ENCODE data around the gene EPM2A.
A peak's percentile ranks its signal among the peaks of the same experiment; 100 is the strongest.
"Not testable (repeated sequence)": the region's sequence is repeated elsewhere in the genome, so short reads cannot be mapped to it uniquely, and the experiment has no call there.

Gene EPM2A

GRCh38 chr6:145735356-145736165 is at the start of gene EPM2A:
EPM2A (minus strand) TSS chr6:145735520; CDS start chr6:145735498, 22 bp downstream.
- peak; percentile 85 for DNase-seq

GRCh38 chr6:145784683-145785082 is 49.4 kb upstream of the EPM2A start:
- DNase-seq: no peak

- DNase-seq: no peak
Measured at GRCh38 chr6:145783796-145784195, 48.5 kb upstream of the EPM2A start.

DNA sequence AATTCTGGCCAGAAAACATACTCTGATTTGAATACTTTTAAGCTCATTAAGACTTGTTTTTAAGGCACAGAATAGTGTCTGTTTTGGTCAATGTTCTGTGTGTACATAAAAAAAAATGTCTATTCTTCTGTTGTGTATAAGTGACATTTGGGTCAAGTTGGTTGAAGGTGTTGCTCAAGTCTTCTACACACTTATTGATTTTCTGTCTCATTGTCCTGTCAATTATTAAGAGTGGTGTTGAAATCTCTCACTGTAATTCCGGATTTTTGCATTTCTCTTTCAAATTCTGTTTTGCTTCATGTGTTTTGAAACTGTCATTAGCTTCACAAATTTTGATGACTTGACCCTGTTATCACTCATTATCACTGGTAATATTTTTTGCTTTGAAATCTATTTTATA is 37.5 kb upstream of the EPM2A start:
- no peak for DNase-seq

DNA sequence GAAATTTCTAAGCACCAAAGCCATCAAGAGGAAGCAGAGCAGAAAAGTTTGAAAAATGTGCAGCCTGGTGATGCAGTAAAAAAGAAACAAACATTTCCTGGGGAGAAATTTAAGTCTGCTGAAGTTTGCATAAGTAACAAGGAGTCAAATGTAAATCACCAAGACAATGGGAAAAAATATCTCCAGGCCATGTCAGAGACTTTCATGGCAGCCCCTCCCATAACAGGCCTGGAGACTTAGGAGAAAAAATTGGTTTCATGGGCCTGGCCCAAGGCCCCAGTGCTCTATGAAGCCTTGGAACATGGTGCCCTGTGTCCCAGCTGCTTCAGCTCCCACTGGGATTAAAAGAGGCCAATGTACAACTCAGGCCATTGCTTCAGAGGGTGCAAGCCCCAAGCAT is 30.1 kb upstream of the EPM2A start:
- no peak for DNase-seq

GRCh38 chr6:145763742-145764141 is 28.4 kb upstream of the EPM2A start:
- DNase-seq: no peak

GRCh38 chr6:145761584-145761983 is 26.3 kb upstream of the EPM2A start:
- no peak for DNase-seq

GRCh38 chr6:145758113-145758512 is 22.8 kb upstream of the EPM2A start:
- no peak for DNase-seq

GRCh38 chr6:145756170-145756662 is 20.9 kb upstream of the EPM2A start:
- peak; percentile 81 for DNase-seq

GRCh38 chr6:145755682-145756081 is 20.4 kb upstream of the EPM2A start:
- no peak for DNase-seq

- DNase-seq: no peak
Measured at GRCh38 chr6:145752638-145753037, 17.3 kb upstream of the EPM2A start.

DNA sequence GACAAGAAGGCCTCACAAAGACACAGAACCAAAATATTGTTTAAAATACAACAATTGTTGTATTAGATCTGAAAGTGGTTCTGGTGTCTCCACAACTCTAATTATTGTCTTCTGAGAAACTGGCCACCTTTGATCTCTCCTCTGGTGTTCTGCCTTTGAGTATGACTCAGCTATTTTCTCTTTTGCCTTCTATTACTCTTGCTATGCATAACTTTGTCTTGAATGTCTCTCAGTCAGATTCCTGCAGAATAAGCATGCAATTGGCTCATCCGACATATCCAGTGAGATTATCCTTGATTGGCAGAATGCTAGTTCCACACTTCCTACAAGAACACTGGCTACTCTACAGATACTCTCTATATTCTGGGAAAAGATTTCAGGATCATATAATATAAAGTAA is 14.3 kb upstream of the EPM2A start:
- DNase-seq: no peak

DNA sequence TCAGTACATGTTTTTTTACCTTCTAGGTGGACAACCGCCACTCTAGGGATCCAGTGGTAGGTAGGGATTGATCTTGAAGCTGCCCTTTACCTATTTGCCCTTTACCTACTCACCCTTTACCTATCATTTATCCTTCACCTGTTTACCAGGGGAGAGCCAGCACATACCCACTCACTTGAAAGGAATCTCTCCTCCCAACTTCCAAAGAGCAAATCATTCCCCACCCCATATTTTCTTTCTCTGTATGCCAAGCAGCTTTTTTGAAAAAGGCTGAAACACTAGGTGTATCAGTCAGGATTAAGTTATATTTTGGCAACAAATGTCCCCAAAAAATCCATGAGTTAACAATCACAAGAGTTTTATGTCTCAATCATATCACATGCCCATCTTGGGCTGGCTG is 10.5 kb upstream of the EPM2A start:
- no peak for DNase-seq

- no peak for DNase-seq
Measured at GRCh38 chr6:145744619-145745018, 9.3 kb upstream of the EPM2A start.

DNA sequence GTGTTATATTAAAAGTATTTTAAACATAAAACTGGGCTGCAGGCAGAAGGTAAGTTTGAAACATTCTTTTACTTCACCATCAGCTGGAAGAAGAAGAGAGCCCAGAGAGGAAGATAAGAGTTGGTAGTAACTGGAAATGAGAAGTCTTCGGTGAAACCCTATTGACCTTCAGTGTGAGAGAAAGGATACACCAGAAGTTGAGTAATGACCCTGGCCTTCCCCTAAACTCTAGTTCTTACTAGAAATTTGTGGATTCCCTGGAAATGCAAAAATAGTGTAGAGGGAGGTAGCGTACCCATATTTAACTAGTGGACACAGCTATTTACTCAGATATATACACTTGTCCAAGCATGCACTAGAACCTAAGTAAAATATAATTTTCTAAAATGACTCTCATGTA is 8.0 kb upstream of the EPM2A start:
- DNase-seq: no peak

- not testable (repeated sequence) for DNase-seq
Measured at GRCh38 chr6:145742472-145742871, 7.2 kb upstream of the EPM2A start.

DNA sequence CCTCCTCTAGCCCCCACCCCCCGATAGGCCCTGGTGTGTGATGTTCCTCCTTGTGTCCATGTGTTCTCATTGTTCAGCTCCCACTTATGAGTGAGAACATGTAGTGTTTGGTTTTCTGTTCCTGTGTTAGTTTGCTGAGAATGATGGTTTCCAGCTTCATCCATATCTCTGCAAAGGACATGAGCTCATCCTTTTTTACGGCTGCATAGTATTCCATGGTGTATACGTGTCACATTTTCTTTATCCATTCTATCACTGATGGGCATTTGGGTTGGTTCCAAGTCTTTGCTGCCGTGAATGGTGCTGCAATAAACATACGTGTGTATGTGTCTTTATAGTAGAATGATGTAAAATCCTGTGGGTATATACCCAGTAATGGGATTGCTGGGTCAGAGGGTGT is 4.4 kb upstream of the EPM2A start:
- DNase-seq: not testable (repeated sequence)

DNA sequence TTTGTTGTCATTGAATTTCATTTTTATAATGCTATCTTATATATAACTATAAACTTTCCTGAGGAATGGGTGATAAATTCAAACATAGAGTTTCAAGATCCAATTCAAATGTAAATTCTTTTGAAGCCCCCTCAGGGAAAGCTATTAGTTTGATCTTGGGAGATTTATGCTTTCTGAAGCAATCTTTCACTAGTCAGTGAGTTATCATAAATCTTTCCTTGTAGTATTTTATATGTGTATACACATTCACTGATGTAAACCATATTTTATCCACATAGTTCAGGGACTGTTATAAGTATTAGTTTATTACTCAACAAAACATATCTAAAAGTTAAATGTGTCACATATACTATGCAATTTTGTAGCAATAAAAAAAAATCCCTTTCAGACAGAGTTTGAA is 2.9 kb upstream of the EPM2A start:
- DNase-seq: no peak

- DNase-seq: no peak
Measured at GRCh38 chr6:145736661-145737144, 1.4 kb upstream of the EPM2A start.

- DNase-seq: peak; percentile 87
Measured at GRCh38 chr6:145734486-145735355, 599 bp downstream of the EPM2A start.

DNA sequence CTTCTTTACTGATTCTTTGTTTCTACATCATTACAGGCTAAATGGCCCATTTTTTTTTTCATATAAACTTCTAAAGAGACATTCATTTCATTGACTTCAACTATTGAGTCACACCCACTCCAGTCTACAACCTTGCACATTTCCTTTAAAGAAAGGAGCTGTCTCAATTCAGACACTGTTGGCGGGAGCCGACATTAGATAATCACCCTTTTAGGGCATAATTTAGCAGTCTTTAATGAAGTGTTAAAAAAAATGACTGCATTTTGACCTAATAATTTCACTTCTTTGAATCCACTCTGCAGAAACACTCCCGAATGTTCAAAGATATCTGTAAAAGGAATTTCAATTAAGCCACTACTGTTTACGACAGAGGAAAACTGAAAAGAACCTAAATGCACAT is 1.5 kb downstream of the EPM2A start:
- DNase-seq: peak; percentile 78

DNA sequence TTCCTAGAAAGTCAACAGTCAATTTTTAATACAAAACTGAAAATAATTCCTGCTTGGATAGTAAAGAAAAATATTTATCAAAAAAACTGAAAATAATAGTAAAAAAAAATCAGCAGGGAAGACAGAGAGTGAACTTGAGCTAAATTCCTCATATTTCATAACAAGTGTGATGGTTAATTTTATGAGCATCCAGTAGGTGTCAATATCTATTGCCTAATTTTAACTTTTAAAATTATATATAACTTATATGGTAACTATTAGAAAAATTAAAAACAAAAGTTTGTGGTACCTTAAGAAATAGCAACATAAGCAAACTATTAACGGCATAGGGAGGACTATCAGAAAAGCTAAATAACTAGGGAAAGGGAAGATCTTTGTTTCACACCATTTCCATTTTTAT is 2.1 kb downstream of the EPM2A start:
- peak; percentile 46 for DNase-seq

- DNase-seq: no peak
Measured at GRCh38 chr6:145731447-145731846, 3.9 kb downstream of the EPM2A start.

DNA sequence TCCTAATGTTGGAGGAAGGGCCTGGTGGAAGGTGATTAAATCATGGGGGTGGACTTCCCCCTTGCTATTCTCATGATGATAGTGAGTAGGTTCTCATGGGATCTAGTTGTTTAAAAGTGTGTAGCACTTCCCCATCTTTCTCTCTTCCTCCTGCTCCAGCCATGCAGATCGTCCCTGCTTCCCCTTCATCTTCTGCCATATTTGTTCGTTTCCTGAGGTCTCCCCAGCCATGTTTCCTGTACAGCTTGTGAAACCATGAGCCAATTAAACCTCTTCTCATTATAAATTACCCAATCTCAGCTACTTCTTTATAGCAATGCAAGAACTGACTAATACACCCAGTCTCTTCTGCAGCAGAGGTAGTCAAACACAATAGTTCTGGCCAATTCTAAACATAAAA is 5.4 kb downstream of the EPM2A start:
- no peak for DNase-seq

Measured in DMS79 treated with DMSO at 0.1 percent for 48 hours (cell line).